PFSK-1 (cell line): ENCODE measurements around the gene KCTD16. TPM values are rescaled to one million over a fixed set of nuclear protein-coding genes. Genes with fewer than 3 reads are reported as not detected.

Source experiments
- FOXP2 ChIP-seq: optimal IDR thresholded peaks from 2 replicates; pipeline ENCODE3; 2011; ENCODE audit warnings: borderline replicate concordance, control low read depth, inconsistent platforms; ENCODE audit not compliant: insufficient read depth; ENCODE audit errors: extremely low read length, extremely low read depth
- POLR2AphosphoS5 ChIP-seq: IDR thresholded peaks from 2 replicates; pipeline ENCODE4 v1.6.1; 2012; ENCODE audit warnings: low read depth, mild to moderate bottlenecking, control low read depth, low read length, moderate library complexity
- SIN3A ChIP-seq: IDR thresholded peaks from 2 replicates; pipeline ENCODE4 v1.6.1; 2012; ENCODE audit warnings: mild to moderate bottlenecking, low read length, moderate library complexity, borderline replicate concordance; ENCODE audit not compliant: insufficient read depth
- TAF1 ChIP-seq: IDR thresholded peaks from 2 replicates; pipeline ENCODE4 v1.6.1; 2012; ENCODE audit warnings: low read length, control low read depth, borderline replicate concordance; ENCODE audit not compliant: insufficient read depth
- polyA plus RNA-seq: library from polyadenylated mRNA; unstranded; fragments of >200 nt; gene quantifications from one replicate; pipeline ENCODE4 v1.2.1, GENCODE V29; 2012; ENCODE audit warnings: low read depth, missing spikeins; ENCODE audit not compliant: insufficient read length
- TF ChIP-seq, protein P1 (sequence below), 2 experiments: IDR thresholded peaks; 2 replicates each; pipeline versions ENCODE4 v1.6.1 to v1.8.0; 2011 to 2012; ENCODE audit warnings: low read depth in 2 of 2, low read length in 2 of 2, control low read depth in 1 of 2, inconsistent platforms in 1 of 2, mild to moderate bottlenecking in 1 of 2, moderate library complexity in 1 of 2; ENCODE audit not compliant: insufficient read depth in 1 of 2

Gene KCTD16
- polyA plus RNA-seq: not detected

DNA sequence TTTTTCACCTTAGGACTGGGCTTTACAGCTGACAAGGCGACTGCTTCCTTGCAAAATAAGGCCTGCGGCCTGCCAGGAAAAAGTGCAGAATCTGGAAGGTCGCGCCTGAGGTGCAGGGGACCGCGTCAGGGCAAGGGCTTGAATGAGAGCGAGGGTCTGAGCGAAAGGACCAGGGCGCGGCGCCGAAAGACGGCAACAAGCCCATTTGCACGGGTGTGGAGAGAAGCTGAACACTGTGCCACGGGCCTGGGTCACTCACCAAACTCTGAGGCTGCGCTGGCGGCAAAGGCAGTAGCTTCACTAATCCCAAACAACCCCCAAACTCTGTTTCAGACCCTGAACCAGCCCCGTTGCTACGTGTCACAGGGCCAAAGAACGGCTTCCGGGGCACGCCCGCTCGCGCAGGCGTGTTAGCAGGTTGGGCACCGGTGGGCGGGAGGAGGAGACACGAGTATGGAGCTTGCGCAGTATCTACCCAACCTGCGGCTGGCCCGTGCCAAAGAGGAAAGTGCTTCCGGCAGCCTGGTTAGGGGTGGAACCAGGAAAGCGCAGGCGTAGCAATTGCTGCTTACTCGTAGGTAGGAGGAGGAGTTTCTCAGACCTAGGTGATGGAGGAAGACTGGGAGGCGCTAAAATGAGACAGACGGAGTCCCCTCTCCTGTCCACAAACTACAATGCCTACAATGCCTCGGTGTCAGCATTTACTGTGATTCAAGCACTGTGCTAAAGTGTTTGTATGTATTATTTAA lies at the start of gene KCTD16, which contains the start of gene YIPF5:
TSS of gene KCTD16 (plus strand) at position 598 of the 749 bp plus-strand sequence.
TSS of gene YIPF5 (minus strand) at position 384 of the 749 bp plus-strand sequence. CDS start 704 bp downstream, outside the sequence.
- 0 out of 2 replicates have a peak, but pooled peaks have one; percentile 45 for TF ChIP-seq TAF1
- TF ChIP-seq SIN3A: 0 out of 2 replicates have a peak, but pooled peaks have one; percentile 9
- TF ChIP-seq POLR2AphosphoS5: peak; percentile 89
- no peak for TF ChIP-seq FOXP2

DNA sequence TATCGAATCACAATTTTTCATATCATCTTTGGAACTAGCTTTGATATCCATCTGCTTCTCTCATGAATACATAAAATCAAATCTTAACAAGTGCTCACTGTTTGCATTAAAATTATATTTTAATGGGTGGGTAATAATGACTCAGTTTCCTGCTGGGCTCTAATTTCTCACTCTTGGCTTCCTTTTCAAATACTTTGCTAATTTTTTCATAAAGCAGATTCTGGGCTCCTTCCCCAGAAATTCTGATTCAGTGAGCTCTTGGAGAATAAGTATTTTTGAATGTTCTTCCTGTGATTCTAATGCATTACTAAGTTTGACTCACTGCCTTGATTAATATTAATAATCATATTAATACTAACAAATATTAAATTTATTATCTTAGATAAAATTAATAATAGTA lies 49.1 kb upstream of the KCTD16 start:
- TF ChIP-seq FOXP2: no peak

DNA sequence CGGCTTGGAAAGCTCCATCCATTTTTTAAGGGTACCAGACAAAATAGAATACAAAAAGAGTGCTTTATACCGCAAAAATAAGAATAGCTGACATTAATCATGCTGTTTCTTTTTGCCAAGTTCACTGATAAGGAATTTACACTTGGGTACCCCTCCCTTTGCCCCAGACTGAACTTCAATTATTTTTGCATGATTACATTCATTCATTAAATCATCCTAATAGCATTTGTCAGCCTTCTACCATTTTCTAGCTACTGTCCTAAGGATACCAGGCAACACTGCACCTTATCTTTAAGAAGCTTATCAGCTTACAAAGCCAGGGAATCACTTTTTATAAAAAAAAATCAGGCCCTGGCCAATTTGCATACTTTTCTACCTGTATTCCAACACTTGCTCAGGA lies 48.6 kb upstream of the KCTD16 start:
- no peak for TF ChIP-seq SIN3A

DNA sequence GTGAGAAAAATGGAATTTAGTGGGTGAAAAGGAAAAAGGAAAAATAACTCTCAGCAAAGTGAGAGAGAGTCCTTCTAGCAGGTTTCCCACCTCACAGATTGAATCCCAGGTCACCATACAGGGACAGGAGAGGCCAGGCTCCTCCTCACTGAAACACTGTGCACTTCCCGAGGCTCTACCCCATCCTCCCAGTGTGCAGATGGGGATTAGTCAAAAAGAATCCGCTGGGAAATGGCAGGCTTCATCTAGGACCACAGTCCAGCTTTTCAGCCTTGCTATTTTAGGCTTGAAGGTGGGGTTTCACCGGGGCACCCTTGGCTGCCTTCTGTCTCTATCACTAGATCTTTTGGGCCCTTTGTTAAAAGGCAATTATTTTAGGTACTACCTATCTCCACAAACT lies 48.0 kb upstream of the KCTD16 start:
- TF ChIP-seq TAF1 (no peak), POLR2AphosphoS5 (no peak)

DNA sequence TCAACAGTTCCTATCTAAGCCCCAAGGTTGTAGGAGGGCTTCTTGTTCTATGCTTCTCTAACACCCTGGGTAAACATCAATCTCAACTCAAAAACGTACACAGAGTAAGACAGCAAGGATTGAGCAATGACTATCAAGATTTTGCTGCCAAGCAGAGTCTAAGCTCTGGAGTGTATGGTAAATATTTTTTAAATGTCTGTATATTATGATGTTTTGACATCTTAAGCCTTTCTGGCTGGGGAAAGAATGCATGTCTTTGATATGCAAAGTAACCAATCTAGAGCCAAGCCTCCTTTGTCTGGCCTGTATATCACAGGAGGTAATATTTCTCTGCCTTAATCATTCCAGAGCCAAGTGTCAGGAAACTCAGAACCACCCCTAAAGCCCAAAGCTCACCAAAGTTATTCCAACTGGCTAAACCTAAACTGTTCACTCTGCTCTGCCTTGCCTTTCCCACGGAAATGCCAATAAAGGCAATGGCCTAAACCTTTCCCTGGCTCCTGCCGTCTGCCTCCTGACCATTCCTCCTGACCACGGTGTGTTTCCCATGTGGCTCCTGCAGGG lies 45.4 kb upstream of the KCTD16 start:
- TF ChIP-seq TAF1 (no peak), POLR2AphosphoS5 (no peak), SIN3A (no peak), FOXP2 (no peak)
- TF ChIP-seq, protein P1, sequence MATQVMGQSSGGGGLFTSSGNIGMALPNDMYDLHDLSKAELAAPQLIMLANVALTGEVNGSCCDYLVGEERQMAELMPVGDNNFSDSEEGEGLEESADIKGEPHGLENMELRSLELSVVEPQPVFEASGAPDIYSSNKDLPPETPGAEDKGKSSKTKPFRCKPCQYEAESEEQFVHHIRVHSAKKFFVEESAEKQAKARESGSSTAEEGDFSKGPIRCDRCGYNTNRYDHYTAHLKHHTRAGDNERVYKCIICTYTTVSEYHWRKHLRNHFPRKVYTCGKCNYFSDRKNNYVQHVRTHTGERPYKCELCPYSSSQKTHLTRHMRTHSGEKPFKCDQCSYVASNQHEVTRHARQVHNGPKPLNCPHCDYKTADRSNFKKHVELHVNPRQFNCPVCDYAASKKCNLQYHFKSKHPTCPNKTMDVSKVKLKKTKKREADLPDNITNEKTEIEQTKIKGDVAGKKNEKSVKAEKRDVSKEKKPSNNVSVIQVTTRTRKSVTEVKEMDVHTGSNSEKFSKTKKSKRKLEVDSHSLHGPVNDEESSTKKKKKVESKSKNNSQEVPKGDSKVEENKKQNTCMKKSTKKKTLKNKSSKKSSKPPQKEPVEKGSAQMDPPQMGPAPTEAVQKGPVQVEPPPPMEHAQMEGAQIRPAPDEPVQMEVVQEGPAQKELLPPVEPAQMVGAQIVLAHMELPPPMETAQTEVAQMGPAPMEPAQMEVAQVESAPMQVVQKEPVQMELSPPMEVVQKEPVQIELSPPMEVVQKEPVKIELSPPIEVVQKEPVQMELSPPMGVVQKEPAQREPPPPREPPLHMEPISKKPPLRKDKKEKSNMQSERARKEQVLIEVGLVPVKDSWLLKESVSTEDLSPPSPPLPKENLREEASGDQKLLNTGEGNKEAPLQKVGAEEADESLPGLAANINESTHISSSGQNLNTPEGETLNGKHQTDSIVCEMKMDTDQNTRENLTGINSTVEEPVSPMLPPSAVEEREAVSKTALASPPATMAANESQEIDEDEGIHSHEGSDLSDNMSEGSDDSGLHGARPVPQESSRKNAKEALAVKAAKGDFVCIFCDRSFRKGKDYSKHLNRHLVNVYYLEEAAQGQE (IDR thresholded peaks at IDR 0.05; ENCODE audit: insufficient read depth in 1 of 2, low read depth in 2 of 2, low read length in 2 of 2): no peak

DNA sequence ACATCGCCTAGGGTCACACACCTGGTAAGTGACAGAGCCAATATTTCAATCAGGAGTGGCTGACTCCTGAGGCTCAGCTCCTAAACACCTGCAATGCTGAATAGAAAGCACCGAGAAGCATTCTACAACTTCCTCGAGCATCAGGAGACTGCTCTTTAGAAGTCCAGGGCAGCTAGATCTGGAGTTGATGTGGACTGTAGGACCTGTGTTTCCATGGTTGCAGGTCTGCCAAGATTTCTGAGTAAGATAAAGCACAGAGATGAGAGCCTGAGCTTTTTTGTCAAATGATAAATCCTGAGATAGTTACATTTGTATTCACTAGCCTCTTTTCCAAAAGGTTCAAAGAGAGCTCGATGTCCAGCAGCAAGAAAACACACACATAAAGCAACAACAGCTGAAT lies 44.0 kb upstream of the KCTD16 start:
- no peak for TF ChIP-seq TAF1
- TF ChIP-seq POLR2AphosphoS5: no peak
- TF ChIP-seq FOXP2: no peak
- TF ChIP-seq SIN3A: no peak
- TF ChIP-seq, protein P1 (IDR thresholded peaks at IDR 0.05; ENCODE audit: insufficient read depth in 1 of 2, low read depth in 2 of 2, low read length in 2 of 2): no peak

DNA sequence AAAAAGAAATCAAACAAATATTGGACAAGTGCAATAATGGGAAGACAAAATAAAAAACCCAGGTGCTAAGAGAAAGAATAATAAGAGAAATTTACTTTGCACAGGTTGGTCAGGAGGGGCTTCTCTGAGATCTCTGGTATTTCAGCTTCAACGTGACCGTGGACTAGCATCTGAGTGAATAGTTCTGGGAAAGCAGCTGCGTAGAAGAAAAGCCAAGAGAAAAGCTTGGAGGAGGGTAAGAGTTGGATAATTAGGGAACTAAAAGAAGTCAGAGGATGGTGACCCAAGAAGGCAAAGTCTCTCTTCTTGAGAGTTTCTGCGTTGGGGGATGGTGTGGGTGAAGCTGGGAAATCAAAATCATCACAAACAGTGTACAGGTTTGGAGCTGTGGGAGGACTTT lies 41.8 kb upstream of the KCTD16 start:
- TF ChIP-seq POLR2AphosphoS5 (no peak), TAF1 (no peak), SIN3A (no peak), FOXP2 (no peak)
- TF ChIP-seq, protein P1 (IDR thresholded peaks at IDR 0.05; ENCODE audit: insufficient read depth in 1 of 2, low read depth in 2 of 2, low read length in 2 of 2): no peak
